HepG2 (cell line): ENCODE measurements around the gene IPPK. TPM values are rescaled to one million over a fixed set of nuclear protein-coding genes. Genes with fewer than 3 reads are reported as not detected.
A peak's percentile ranks its signal among the peaks of the same experiment; 100 is the strongest.

ENCODE experiments used
- KDM5B ChIP-seq: sonication (generic); formaldehyde crosslinking; IDR thresholded peaks from 2 replicates; pipeline ENCODE4 v1.4.0; 2020; ENCODE audit warnings: missing genetic modification reagents, mild to moderate bottlenecking, borderline replicate concordance
- MLXIP ChIP-seq: sonication (generic); formaldehyde crosslinking; IDR thresholded peaks from 2 replicates; pipeline ENCODE4 v1.9.0; 2021; ENCODE audit warnings: missing genetic modification reagents, borderline replicate concordance
- PRDM15 ChIP-seq: sonication (generic); formaldehyde crosslinking; IDR thresholded peaks from 2 replicates; pipeline ENCODE4 v1.4.0; 2020; ENCODE audit warnings: missing genetic modification reagents
- SALL1 ChIP-seq: sonication (generic); formaldehyde crosslinking; IDR thresholded peaks from 2 replicates; pipeline ENCODE4 v1.8.0; 2022; ENCODE audit warnings: mild to moderate bottlenecking, missing genetic modification reagents
- TCF7 ChIP-seq: sonication (generic); IDR thresholded peaks from 2 replicates; pipeline ENCODE4 v1.6.1; 2016; ENCODE audit warnings: antibody characterized with exemption, low read depth
- ZNF18 ChIP-seq: sonication (generic); formaldehyde crosslinking; IDR thresholded peaks from 2 replicates; pipeline ENCODE4 v1.8.0; 2022; ENCODE audit warnings: mild to moderate bottlenecking, missing genetic modification reagents; ENCODE audit not compliant: insufficient replicate concordance
- ZNF354B ChIP-seq: sonication (generic); formaldehyde crosslinking; IDR thresholded peaks from 2 replicates; pipeline ENCODE4 v1.8.0; 2022; ENCODE audit warnings: mild to moderate bottlenecking, missing genetic modification reagents
- ZNF44 ChIP-seq: sonication (generic); formaldehyde crosslinking; IDR thresholded peaks from 2 replicates; pipeline ENCODE4 v1.5.1; 2020; ENCODE audit warnings: mild to moderate bottlenecking, missing genetic modification reagents
- ZNF687 ChIP-seq: sonication (generic); formaldehyde crosslinking; IDR thresholded peaks from 2 replicates; pipeline ENCODE4 v1.5.1; 2020; ENCODE audit warnings: mild to moderate bottlenecking, missing genetic modification reagents, moderate library complexity
- ZNF749 ChIP-seq: sonication (generic); formaldehyde crosslinking; IDR thresholded peaks from 2 replicates; pipeline ENCODE4 v1.8.0; 2022; ENCODE audit warnings: mild to moderate bottlenecking, missing genetic modification reagents, moderate library complexity, borderline replicate concordance
- ZSCAN12 ChIP-seq: sonication (generic); formaldehyde crosslinking; IDR thresholded peaks from 2 replicates; pipeline ENCODE4 v1.9.0; 2021; ENCODE audit warnings: mild to moderate bottlenecking, missing genetic modification reagents
- polyA plus RNA-seq, 8 experiments: library from polyadenylated mRNA; depleted of rRNA in 3 of 8; stranded (reverse) in 7 of 8; unstranded in 1 of 8; fragments of >200 nt; fragmentation: Illumina TruSeq in 4 of 8; extraction: Trizol in 4 of 8; gene quantifications; 2 replicates each; pipeline versions ENCODE4 v1.2.1 to v1.2.3, GENCODE V29; 2011 to 2016; ENCODE audit warnings: low read depth in 4 of 8, missing spikeins in 1 of 8, mixed read lengths in 1 of 8; ENCODE audit not compliant: insufficient read depth in 1 of 8
- total RNA-seq, 5 experiments: library from RNA; depleted of rRNA; stranded (reverse); fragments of >200 nt; fragmentation: Illumina TruSeq; extraction: Trizol; gene quantifications; 2 replicates each; pipeline ENCODE4 v1.2.3, GENCODE V29; 2016; ENCODE audit warnings: low read depth in 1 of 5

IPPK gene
- total and polyA plus RNA-seq, 2 of the 13 experiments (the other 11 are each of a cell fraction or from before 2014, with no cell fraction given), result 9.9 to 14.1 TPM

GRCh38 chr9:92616199-92616641 is 53.7 kb downstream of the IPPK start (continued):
- TF ChIP-seq ZNF687 (CRISPR knock-in tag) (peak; percentile 64), PRDM15 (CRISPR knock-in tag) (no peak), ZNF44 (no peak), TCF7 (peak; percentile 0; the same call in 1 of the 2 replicates), SALL1 (CRISPR knock-in tag) (0 out of 2 replicates have a peak, but pooled peaks have one; percentile 22), KDM5B (CRISPR knock-in tag) (0 out of 2 replicates have a peak, but pooled peaks have one; percentile 10), ZNF354B (CRISPR knock-in tag) (no peak), MLXIP (CRISPR knock-in tag) (no peak), ZNF749 (CRISPR knock-in tag) (no peak), ZNF18 (CRISPR knock-in tag) (no peak), ZSCAN12 (no peak)
